IMR-90 (cell line): ENCODE data around the gene AUNIP. TPM values are rescaled to one million over a fixed set of nuclear protein-coding genes. Genes with fewer than 3 reads are reported as not detected.

Source experiments
- ATAC-seq: fragments of 200-7000 bp; cut with Tn5 transposase; 2 replicates; pipeline ENCODE4 v1.9.1; 2020; ENCODE audit warnings: low read depth, mild to moderate bottlenecking, moderate library complexity
- BruUV-seq: library from RNA; stranded (reverse); fragments of 400-500 nt; replicated peaks from 2 replicates; lab custom pipeline; 2021; lab: Mats Ljungman, UMichigan
- CTCF ChIA-PET: fragments of 300-600 bp; formaldehyde crosslinking; extraction: SDS; loops from one replicate; lab custom pipeline; 2021; ENCODE audit warnings: antibody characterized with exemption; lab: Yijun Ruan, JAX
- POLR2A ChIA-PET: fragments of 300-600 bp; sonication (Branson Sonifier 250); formaldehyde crosslinking; loops from one replicate; lab custom pipeline; 2022; ENCODE audit warnings: antibody characterized with exemption; ENCODE audit not compliant: unreplicated experiment; lab: Charles Lee
- DNase-seq: peaks from one replicate; pipeline ENCODE4 v3.0.0; 2013
- H2AFZ ChIP-seq: replicated peaks from 2 replicates; pipeline ENCODE3; 2013; ENCODE audit warnings: low read length, mild to moderate bottlenecking; ENCODE audit not compliant: poor library complexity
- H2AK5ac ChIP-seq: 2 replicates; pipeline ENCODE4 v1.6.1; 2013; ENCODE audit warnings: low read depth, low read length, inconsistent platforms
- H2AK9ac ChIP-seq: replicated peaks from 2 replicates; pipeline ENCODE3; 2013; ENCODE audit warnings: mild to moderate bottlenecking, low read depth, low read length, moderate library complexity; ENCODE audit not compliant: poor library complexity
- H2BK120ac ChIP-seq: 2 replicates; pipeline ENCODE4 v1.6.1; 2013; ENCODE audit warnings: low read depth, low read length, inconsistent platforms
- H2BK15ac ChIP-seq: 3 replicates; pipeline ENCODE4 v1.6.1; 2013; ENCODE audit warnings: low read depth, low read length, inconsistent platforms
- H2BK20ac ChIP-seq: 2 replicates; pipeline ENCODE4 v1.6.1; 2013; ENCODE audit warnings: low read depth, mild to moderate bottlenecking, inconsistent platforms, low read length, moderate library complexity
- H2BK5ac ChIP-seq: 2 replicates; pipeline ENCODE4 v1.6.1; 2013; ENCODE audit warnings: mild to moderate bottlenecking, low read depth, low read length, inconsistent platforms; ENCODE audit not compliant: poor library complexity, severe bottlenecking
- H3K14ac ChIP-seq: replicated peaks from 2 replicates; pipeline ENCODE4 v1.6.1; 2013; ENCODE audit warnings: low read depth, low read length, inconsistent platforms
- H3K18ac ChIP-seq: 2 replicates; pipeline ENCODE4 v1.6.1; 2013; ENCODE audit warnings: low read depth, low read length, control low read depth
- H3K23ac ChIP-seq: 2 replicates; pipeline ENCODE4 v1.6.1; 2013; ENCODE audit warnings: low read depth, low read length, inconsistent platforms
- H3K27ac ChIP-seq: 2 replicates; pipeline ENCODE4 v1.5.1; 2013; ENCODE audit warnings: mild to moderate bottlenecking, control low read depth, low read length; ENCODE audit not compliant: insufficient read depth
- H3K27me3 ChIP-seq: 2 replicates; pipeline ENCODE4 v1.6.1; 2013; ENCODE audit warnings: low read length; ENCODE audit not compliant: control insufficient read depth, insufficient read depth
- H3K36me3 ChIP-seq: 2 replicates; pipeline ENCODE4 v1.6.1; 2013; ENCODE audit warnings: low read length, mixed read lengths; ENCODE audit not compliant: control insufficient read depth, insufficient read depth
- H3K4ac ChIP-seq: 2 replicates; pipeline ENCODE4 v1.6.1; 2013; ENCODE audit warnings: low read depth, low read length, inconsistent platforms
- H3K4me1 ChIP-seq: 2 replicates; pipeline ENCODE4 v1.6.1; 2013; ENCODE audit warnings: low read length, mixed read lengths; ENCODE audit not compliant: control insufficient read depth, insufficient read depth
- H3K4me2 ChIP-seq: 2 replicates; pipeline ENCODE4 v1.6.1; 2013; ENCODE audit warnings: low read depth, mild to moderate bottlenecking, control low read depth, low read length, moderate library complexity
- H3K4me3 ChIP-seq: 2 replicates; pipeline ENCODE4 v1.5.1; 2013; ENCODE audit warnings: low read depth, mild to moderate bottlenecking, control low read depth, low read length, moderate library complexity; ENCODE audit not compliant: insufficient read depth
- H3K56ac ChIP-seq: 2 replicates; pipeline ENCODE4 v1.6.1; 2013; ENCODE audit warnings: low read length, inconsistent platforms; ENCODE audit not compliant: insufficient read depth; ENCODE audit errors: extremely low read depth
- H3K79me1 ChIP-seq, 2 experiments: 2 replicates each; pipeline ENCODE4 v1.6.1; 2013; ENCODE audit warnings: low read length in 2 of 2, inconsistent platforms in 1 of 2, low read depth in 1 of 2
- H3K9ac ChIP-seq: 2 replicates; pipeline ENCODE4 v1.6.1; 2013; ENCODE audit warnings: low read depth, low read length, control low read depth
- H3K9me1 ChIP-seq: 2 replicates; pipeline ENCODE4 v1.6.1; 2013; ENCODE audit warnings: low read length, inconsistent platforms; ENCODE audit not compliant: insufficient read depth
- H3K9me3 ChIP-seq: 2 replicates; pipeline ENCODE4 v1.6.1; 2013; ENCODE audit warnings: low read length; ENCODE audit not compliant: control insufficient read depth, insufficient read depth
- H4K20me1 ChIP-seq: 2 replicates; pipeline ENCODE4 v1.6.1; 2013; ENCODE audit warnings: low read length, inconsistent platforms; ENCODE audit not compliant: insufficient read depth
- H4K5ac ChIP-seq: 2 replicates; pipeline ENCODE4 v1.6.1; 2013; ENCODE audit warnings: mild to moderate bottlenecking, low read depth, low read length, control low read depth
- H4K8ac ChIP-seq, 2 experiments: 2 replicates each; pipeline ENCODE4 v1.6.1; 2013; ENCODE audit warnings: low read depth in 2 of 2, low read length in 2 of 2, control low read depth in 1 of 2, inconsistent platforms in 1 of 2
- H4K91ac ChIP-seq: 2 replicates; pipeline ENCODE4 v1.6.1; 2013; ENCODE audit warnings: low read depth, low read length, inconsistent platforms; ENCODE audit not compliant: insufficient read depth
- CEBPB ChIP-seq: IDR thresholded peaks from 2 replicates; pipeline ENCODE4 v1.6.1; 2012; ENCODE audit warnings: low read depth, low read length, improper control_type of control experiment
- FOS ChIP-seq: fragments of 150-350 bp; IDR thresholded peaks from 2 replicates; pipeline ENCODE4 v1.6.1; 2016; ENCODE audit warnings: low read depth, low read length
- MAFK ChIP-seq: IDR thresholded peaks from 2 replicates; pipeline ENCODE4 v1.6.1; 2012; ENCODE audit warnings: low read depth, low read length, improper control_type of control experiment
- MXI1 ChIP-seq: IDR thresholded peaks from 2 replicates; pipeline ENCODE4 v1.6.1; 2012; ENCODE audit warnings: low read depth, mild to moderate bottlenecking, low read length, moderate library complexity, borderline replicate concordance
- NFE2L2 ChIP-seq: fragments of 150-350 bp; IDR thresholded peaks from 2 replicates; pipeline ENCODE4 v1.6.1; 2016; ENCODE audit warnings: low read depth, mild to moderate bottlenecking, low read length
- POLR2A ChIP-seq: IDR thresholded peaks from 2 replicates; pipeline ENCODE4 v1.6.1; 2012; ENCODE audit warnings: mild to moderate bottlenecking, low read depth, low read length
- RAD21 ChIP-seq: IDR thresholded peaks from 2 replicates; pipeline ENCODE4 v1.6.1; 2012; ENCODE audit warnings: low read length, improper control_type of control experiment
- SMC3 ChIP-seq: fragments of 150-350 bp; IDR thresholded peaks from 2 replicates; pipeline ENCODE4 v1.6.1; 2016; ENCODE audit warnings: low read depth, mild to moderate bottlenecking, antibody characterized with exemption, low read length, moderate library complexity
- WGBS, 2 experiments: methylation state at CpG; one replicate each; pipeline versions ENCODE4 v1.1.5 to v1.1.7; 2013; ENCODE audit warnings: missing lambda C conversion rate in 2 of 2; ENCODE audit not compliant: insufficient read length in 1 of 2; ENCODE audit errors: extremely low coverage in 2 of 2; 5-methylcytosine and 5-hydroxymethylcytosine counted together
- dilution Hi-C: fragments of 300-500 bp; cut with HindIII; formaldehyde crosslinking; loops from one replicate; pipeline ENCODE4 v1.14.3; 2018; ENCODE audit warnings: low sequenced_read_pairs; ENCODE audit not compliant: unreplicated experiment
- in situ Hi-C: fragments of 300-500 bp; cut with MboI; formaldehyde crosslinking; loops from 3 replicates; pipeline ENCODE4 v1.14.3; 2019; ENCODE audit warnings: low sequenced_read_pairs, inconsistent platforms, mixed read lengths
- intact Hi-C: fragments of 100-400 bp; cut with micrococcal nuclease; formaldehyde crosslinking; loops from 2 replicates; pipeline ENCODE4 v1.10.0; 2022
- polyA plus RNA-seq, 3 experiments: library from polyadenylated mRNA; depleted of rRNA; stranded (reverse); fragments of >200 nt; gene quantifications; 2 replicates each; pipeline ENCODE4 v1.2.3, GENCODE V29; 2012; ENCODE audit warnings: low replicate concordance in 1 of 3
- total RNA-seq: library from RNA; depleted of rRNA; stranded (reverse); fragments of >200 nt; gene quantifications from 2 replicates; pipeline ENCODE4 v1.2.3, GENCODE V29; 2012
- TF ChIP-seq, protein P1 (sequence below): conservative IDR thresholded peaks from 2 replicates; pipeline ENCODE4 v1.5.1; 2012; ENCODE audit warnings: mild to moderate bottlenecking, low read depth, low read length, improper control_type of control experiment
- TF ChIP-seq, protein P2 (sequence below): fragments of 150-350 bp; IDR thresholded peaks from 2 replicates; pipeline ENCODE4 v1.6.1; 2016; ENCODE audit warnings: low read depth, mild to moderate bottlenecking, low read length, moderate library complexity, borderline replicate concordance

AUNIP gene
- total and polyA plus RNA-seq, 2 of the 4 experiments (the other 2 are of a cell fraction) = 2.4 to 5.0 TPM

DNA sequence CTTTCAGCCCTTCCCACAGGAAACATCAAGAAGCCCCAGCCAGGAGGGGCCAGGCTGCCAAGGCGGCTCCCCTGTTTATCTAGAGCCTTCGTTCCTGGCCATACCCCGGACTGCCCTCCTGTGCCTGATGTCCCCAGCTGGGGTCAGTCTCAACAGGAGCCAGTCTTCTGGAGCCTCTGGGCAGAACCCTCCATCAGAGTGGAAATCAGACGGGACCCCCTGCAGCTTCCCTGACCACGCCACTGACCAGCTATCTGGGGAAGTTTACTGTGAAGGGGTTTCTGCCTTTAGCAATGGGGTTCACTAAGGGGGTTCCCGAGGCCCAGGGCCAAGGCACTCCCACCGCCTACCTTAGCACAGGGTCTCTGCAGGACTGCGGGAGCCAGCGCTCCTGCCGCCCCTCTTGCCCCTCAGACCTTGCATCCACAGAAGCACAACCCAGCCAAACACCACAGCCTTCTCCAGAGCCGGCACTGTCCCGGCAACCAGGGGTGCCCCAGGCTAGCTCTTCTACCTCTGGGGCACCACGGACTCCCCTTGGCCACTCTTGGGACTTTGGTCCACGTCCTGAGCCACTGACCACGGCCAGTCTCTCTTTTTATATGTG is 43.0 kb downstream of the AUNIP start:
- CTCF ChIA-PET = no interaction called here
- Histone ChIP-seq H3K9me3 (no peaks in the 10 kb centered on the region), H3K9me1 (peaks cover 11% of the 10 kb centered on the region), H3K4me1 (peaks cover 10% of the 10 kb centered on the region), H2BK120ac (no peak overlapping the region), H3K14ac (no peak overlapping the region), H3K56ac (no peak overlapping the region), H3K4ac (no peak overlapping the region), H4K20me1 (peaks cover 7% of the 10 kb centered on the region), H2AK9ac (no peak overlapping the region), H4K5ac (no peak overlapping the region), H3K27me3 (no peaks in the 10 kb centered on the region), H3K36me3 (peaks cover 35% of the 10 kb centered on the region), H4K91ac (no peak overlapping the region), H3K18ac (no peak overlapping the region), H2BK20ac (no peak overlapping the region), H3K27ac (no peak overlapping the region), H3K4me3 (no peak overlapping the region), H3K9ac (no peak overlapping the region), H2AFZ (no peak overlapping the region), H3K79me1 (peaks cover 7 to 41% of the 10 kb centered on the region in 2 experiments), H2BK5ac (no peak overlapping the region), H3K23ac (no peak overlapping the region), H3K4me2 (no peak overlapping the region), H2AK5ac (no peak overlapping the region), H4K8ac (no peak overlapping the region), H2BK15ac (no peak overlapping the region)
- 91% methylated on average over 6 of the region's 15 CpGs; no CpG with 5 or more reads in 1 of the 2 experiments for WGBS, 2 experiments
- ATAC-seq (no peak), DNase-seq (no peak)
- no TSS peak for BruUV-seq
- dilution Hi-C loops (no loop called here), in situ Hi-C loops (loop anchor here (25.0 kb wide), 2 partner anchors 404 to 579 kb away; partner anchors contain the start of genes RHCE, RSRP1 and SYF2), intact Hi-C loops (loop anchor here (10.0 kb wide), 1 partner anchor 571 kb away; the partner anchor contains the start of gene RSRP1)
- TF ChIP-seq, protein P1, sequence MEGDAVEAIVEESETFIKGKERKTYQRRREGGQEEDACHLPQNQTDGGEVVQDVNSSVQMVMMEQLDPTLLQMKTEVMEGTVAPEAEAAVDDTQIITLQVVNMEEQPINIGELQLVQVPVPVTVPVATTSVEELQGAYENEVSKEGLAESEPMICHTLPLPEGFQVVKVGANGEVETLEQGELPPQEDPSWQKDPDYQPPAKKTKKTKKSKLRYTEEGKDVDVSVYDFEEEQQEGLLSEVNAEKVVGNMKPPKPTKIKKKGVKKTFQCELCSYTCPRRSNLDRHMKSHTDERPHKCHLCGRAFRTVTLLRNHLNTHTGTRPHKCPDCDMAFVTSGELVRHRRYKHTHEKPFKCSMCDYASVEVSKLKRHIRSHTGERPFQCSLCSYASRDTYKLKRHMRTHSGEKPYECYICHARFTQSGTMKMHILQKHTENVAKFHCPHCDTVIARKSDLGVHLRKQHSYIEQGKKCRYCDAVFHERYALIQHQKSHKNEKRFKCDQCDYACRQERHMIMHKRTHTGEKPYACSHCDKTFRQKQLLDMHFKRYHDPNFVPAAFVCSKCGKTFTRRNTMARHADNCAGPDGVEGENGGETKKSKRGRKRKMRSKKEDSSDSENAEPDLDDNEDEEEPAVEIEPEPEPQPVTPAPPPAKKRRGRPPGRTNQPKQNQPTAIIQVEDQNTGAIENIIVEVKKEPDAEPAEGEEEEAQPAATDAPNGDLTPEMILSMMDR = no peak
- TF ChIP-seq RAD21 (no peak), NFE2L2 (no peak), MXI1 (no peak), SMC3 (no peak), POLR2A (no peak), FOS (no peak), MAFK (no peak), CEBPB (no peak)
- TF ChIP-seq, protein P2, sequence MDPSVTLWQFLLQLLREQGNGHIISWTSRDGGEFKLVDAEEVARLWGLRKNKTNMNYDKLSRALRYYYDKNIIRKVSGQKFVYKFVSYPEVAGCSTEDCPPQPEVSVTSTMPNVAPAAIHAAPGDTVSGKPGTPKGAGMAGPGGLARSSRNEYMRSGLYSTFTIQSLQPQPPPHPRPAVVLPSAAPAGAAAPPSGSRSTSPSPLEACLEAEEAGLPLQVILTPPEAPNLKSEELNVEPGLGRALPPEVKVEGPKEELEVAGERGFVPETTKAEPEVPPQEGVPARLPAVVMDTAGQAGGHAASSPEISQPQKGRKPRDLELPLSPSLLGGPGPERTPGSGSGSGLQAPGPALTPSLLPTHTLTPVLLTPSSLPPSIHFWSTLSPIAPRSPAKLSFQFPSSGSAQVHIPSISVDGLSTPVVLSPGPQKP = no peak
- POLR2A ChIA-PET = no interaction called here
